Uterine smooth muscle cell (primary cell): Measurements from ENCODE around the gene MID1. TPM values are rescaled to one million over a fixed set of nuclear protein-coding genes. Genes with fewer than 3 reads are reported as not detected.

Experiments used
- total RNA-seq: library from RNA; depleted of rRNA; stranded (reverse); fragments of >200 nt; gene quantifications from 2 replicates; pipeline ENCODE4 v1.2.3, GENCODE V29; 2014

MID1 gene, protein sequence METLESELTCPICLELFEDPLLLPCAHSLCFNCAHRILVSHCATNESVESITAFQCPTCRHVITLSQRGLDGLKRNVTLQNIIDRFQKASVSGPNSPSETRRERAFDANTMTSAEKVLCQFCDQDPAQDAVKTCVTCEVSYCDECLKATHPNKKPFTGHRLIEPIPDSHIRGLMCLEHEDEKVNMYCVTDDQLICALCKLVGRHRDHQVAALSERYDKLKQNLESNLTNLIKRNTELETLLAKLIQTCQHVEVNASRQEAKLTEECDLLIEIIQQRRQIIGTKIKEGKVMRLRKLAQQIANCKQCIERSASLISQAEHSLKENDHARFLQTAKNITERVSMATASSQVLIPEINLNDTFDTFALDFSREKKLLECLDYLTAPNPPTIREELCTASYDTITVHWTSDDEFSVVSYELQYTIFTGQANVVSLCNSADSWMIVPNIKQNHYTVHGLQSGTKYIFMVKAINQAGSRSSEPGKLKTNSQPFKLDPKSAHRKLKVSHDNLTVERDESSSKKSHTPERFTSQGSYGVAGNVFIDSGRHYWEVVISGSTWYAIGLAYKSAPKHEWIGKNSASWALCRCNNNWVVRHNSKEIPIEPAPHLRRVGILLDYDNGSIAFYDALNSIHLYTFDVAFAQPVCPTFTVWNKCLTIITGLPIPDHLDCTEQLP
- total RNA-seq = 9.2 and 12.8 TPM in 2 replicates

GRCh38 chrX:10620121-10620699, at the start of gene MID1:
Gene MID1, minus strand, starts transcription at chrX:10620585. Its CDS starts 53,038 bp downstream, at chrX:10567547.

